ENCODE results near the gene AMPD2. TPM values are rescaled to one million over a fixed set of nuclear protein-coding genes. Genes with fewer than 3 reads are reported as not detected.

Gene AMPD2
- total RNA-seq, 2 experiments from 2014 or later = 170 to 191 TPM

GRCh38 chr1:109589679-109590078 is 30.0 kb upstream of the AMPD2 start:
- H3K27ac ChIP-seq (ENCODE audit: low read depth in 1 of 2, low read length in 2 of 2) = no peak overlapping the region
- H3K27ac Mint-ChIP-seq = peak overlapping the region; percentile 34
- CTCF ChIA-PET = no interaction called here

DNA sequence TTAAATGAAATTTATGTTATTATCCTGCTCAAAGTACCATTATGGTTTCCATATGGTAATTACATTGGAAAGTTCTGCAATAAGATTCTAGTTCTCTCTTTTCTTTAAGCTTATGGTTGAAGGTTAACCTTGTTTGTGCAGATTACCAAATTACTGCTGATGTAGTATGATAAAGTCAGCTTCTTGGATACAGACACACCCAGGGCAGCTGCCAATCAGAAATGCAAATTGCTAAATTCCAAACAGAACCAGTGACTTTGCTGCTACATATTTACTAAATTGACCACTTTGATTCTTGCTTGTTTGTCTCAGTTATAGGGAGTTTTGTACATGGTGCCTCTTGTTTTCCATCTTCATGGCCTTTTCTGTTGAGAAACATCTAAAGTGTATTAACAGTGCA is 26.7 kb upstream of the AMPD2 start:
- H3K4me3 ChIP-seq (ENCODE audit: low read length) = no peak overlapping the region
- H3K9me3 Mint-ChIP-seq = no peaks in the 10 kb centered on the region
- no peaks in the 10 kb centered on the region for H3K4me1 Mint-ChIP-seq (ENCODE audit: low read depth)
- ChIA-PET CTCF (interaction anchor here (0.6 to 0.9 kb wide), 2 partner anchors 16 to 47 kb away, joined by 3 to 5 read pairs; no protein-coding TSS in a partner anchor), POLR2A (no interaction called here)
- H3K36me3 ChIP-seq (ENCODE audit: insufficient read depth, low read length) = peaks cover 53% of the 10 kb centered on the region
- peaks cover 80% of the 10 kb centered on the region for H3K36me3 Mint-ChIP-seq (ENCODE audit: low read depth)
- H3K27me3 Mint-ChIP-seq = no peaks in the 10 kb centered on the region
- no peak overlapping the region for H3K27ac Mint-ChIP-seq
- no peaks in the 10 kb centered on the region for H3K4me1 ChIP-seq (ENCODE audit: insufficient read depth, low read length)
- no peaks in the 10 kb centered on the region for H3K9me3 ChIP-seq (ENCODE audit: control insufficient read depth in 1 of 2, insufficient read depth in 1 of 2, low read length in 2 of 2)
- H3K4me3 Mint-ChIP-seq = no peak overlapping the region
- H3K27ac ChIP-seq (ENCODE audit: low read depth in 1 of 2, low read length in 2 of 2) = no peak overlapping the region
- no peaks in the 10 kb centered on the region for H3K27me3 ChIP-seq (ENCODE audit: control insufficient read depth in 1 of 2, insufficient read depth in 2 of 2, low read length in 2 of 2)
- intact Hi-C loops (cut with DNase I, micrococcal nuclease) = loop anchor here in 1 of 2 experiments (5.0 kb wide), 1 partner anchor 39 kb away; no protein-coding TSS in a partner anchor
- ATAC-seq (ENCODE audit: poor library complexity) (no peak), DNase-seq (no peak)
- TF ChIP-seq, protein P1, sequence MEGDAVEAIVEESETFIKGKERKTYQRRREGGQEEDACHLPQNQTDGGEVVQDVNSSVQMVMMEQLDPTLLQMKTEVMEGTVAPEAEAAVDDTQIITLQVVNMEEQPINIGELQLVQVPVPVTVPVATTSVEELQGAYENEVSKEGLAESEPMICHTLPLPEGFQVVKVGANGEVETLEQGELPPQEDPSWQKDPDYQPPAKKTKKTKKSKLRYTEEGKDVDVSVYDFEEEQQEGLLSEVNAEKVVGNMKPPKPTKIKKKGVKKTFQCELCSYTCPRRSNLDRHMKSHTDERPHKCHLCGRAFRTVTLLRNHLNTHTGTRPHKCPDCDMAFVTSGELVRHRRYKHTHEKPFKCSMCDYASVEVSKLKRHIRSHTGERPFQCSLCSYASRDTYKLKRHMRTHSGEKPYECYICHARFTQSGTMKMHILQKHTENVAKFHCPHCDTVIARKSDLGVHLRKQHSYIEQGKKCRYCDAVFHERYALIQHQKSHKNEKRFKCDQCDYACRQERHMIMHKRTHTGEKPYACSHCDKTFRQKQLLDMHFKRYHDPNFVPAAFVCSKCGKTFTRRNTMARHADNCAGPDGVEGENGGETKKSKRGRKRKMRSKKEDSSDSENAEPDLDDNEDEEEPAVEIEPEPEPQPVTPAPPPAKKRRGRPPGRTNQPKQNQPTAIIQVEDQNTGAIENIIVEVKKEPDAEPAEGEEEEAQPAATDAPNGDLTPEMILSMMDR (IDR thresholded peaks at IDR 0.05) = no peak

More at GRCh38 chr1:109589679-109590078, 30.0 kb upstream of the AMPD2 start:
- Mint-ChIP-seq H3K9me3 (no peaks in the 10 kb centered on the region), H3K4me1 (ENCODE audit: low read depth) (no peaks in the 10 kb centered on the region), H3K4me3 (no peak overlapping the region), H3K27me3 (no peaks in the 10 kb centered on the region), H3K36me3 (ENCODE audit: low read depth) (peaks cover 93% of the 10 kb centered on the region)
- intact Hi-C loops (cut with DNase I, micrococcal nuclease) = loop anchor here in 1 of 2 experiments (5.0 kb wide), 1 partner anchor 43 kb away; no protein-coding TSS in a partner anchor
- POLR2A ChIA-PET = no interaction called here
- Histone ChIP-seq H3K9me3 (ENCODE audit: control insufficient read depth in 1 of 2, insufficient read depth in 1 of 2, low read length in 2 of 2) (no peaks in the 10 kb centered on the region), H3K4me3 (ENCODE audit: low read length) (no peak overlapping the region), H3K36me3 (ENCODE audit: insufficient read depth, low read length) (peaks cover 78% of the 10 kb centered on the region), H3K4me1 (ENCODE audit: insufficient read depth, low read length) (no peaks in the 10 kb centered on the region), H3K27me3 (ENCODE audit: control insufficient read depth in 1 of 2, insufficient read depth in 2 of 2, low read length in 2 of 2) (no peaks in the 10 kb centered on the region)
- ATAC-seq (ENCODE audit: poor library complexity) (no peak), DNase-seq (no peak)
- TF ChIP-seq, protein P1 (IDR thresholded peaks at IDR 0.05) = no peak

DNA sequence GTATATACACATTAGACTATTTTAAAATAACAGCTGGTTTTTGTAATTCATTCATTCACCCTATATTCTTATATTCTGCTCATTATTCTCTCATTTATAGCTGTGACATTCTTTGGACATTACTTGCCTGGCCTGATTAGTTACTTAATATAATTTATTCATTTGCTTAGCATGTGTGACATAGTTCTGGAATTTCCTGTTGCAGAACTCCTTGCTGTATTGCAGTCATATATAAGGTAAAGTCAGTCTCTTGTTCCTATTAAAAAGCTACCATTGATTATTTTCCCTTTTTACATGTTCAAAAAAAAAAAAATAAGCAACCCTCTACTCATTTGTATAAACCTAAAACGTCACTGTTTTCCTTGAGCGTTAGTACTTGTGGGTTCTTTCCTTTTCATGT is 24.1 kb upstream of the AMPD2 start:
- DNase-seq (no peak), ATAC-seq (ENCODE audit: poor library complexity) (no peak)
- no peak overlapping the region for H3K27ac ChIP-seq (ENCODE audit: low read depth in 1 of 2, low read length in 2 of 2)
- H3K9me3 Mint-ChIP-seq = no peaks in the 10 kb centered on the region
- H3K27ac Mint-ChIP-seq = no peak overlapping the region
- no peaks in the 10 kb centered on the region for H3K4me1 ChIP-seq (ENCODE audit: insufficient read depth, low read length)
- H3K36me3 Mint-ChIP-seq (ENCODE audit: low read depth) = peaks cover 63% of the 10 kb centered on the region
- H3K4me3 ChIP-seq (ENCODE audit: low read length) = no peak overlapping the region
- intact Hi-C loops (cut with DNase I, micrococcal nuclease) = no loop called here
- no peaks in the 10 kb centered on the region for H3K27me3 Mint-ChIP-seq
- H3K27me3 ChIP-seq (ENCODE audit: control insufficient read depth in 1 of 2, insufficient read depth in 2 of 2, low read length in 2 of 2) = no peaks in the 10 kb centered on the region
- no peak overlapping the region for H3K4me3 Mint-ChIP-seq
- no peaks in the 10 kb centered on the region for H3K9me3 ChIP-seq (ENCODE audit: control insufficient read depth in 1 of 2, insufficient read depth in 1 of 2, low read length in 2 of 2)
- H3K4me1 Mint-ChIP-seq (ENCODE audit: low read depth) = no peaks in the 10 kb centered on the region
- TF ChIP-seq, protein P1 (IDR thresholded peaks at IDR 0.05) = no peak
- CTCF ChIA-PET = interaction anchor here (1.6 to 2.3 kb wide), 2 partner anchors 20 to 45 kb away, joined by 4 to 6 read pairs; no protein-coding TSS in a partner anchor
- peaks cover 36% of the 10 kb centered on the region for H3K36me3 ChIP-seq (ENCODE audit: insufficient read depth, low read length)
- POLR2A ChIA-PET = no interaction called here
